Stimulated activated CD8-positive, alpha-beta memory T cell treated with anti-CD3 and anti-CD28 coated beads, Interleukin-7, amount 100 ng/mL, for 48 hours (primary cell): Measurements from ENCODE around the gene ENO2.
A peak's percentile ranks its signal among the peaks of the same experiment; 100 is the strongest.

Experiments used
- DNase-seq, 2 donors: peaks; one replicate each; pipeline ENCODE4 v3.0.0-alpha.2; 2020; ENCODE audit warnings: low read depth in 1 of 2; ENCODE audit errors: extremely low read depth in 1 of 2

ENO2 gene

GRCh38 chr12:6929466-6930452, 15.4 kb downstream of the ENO2 start:
- no peak for DNase-seq

- no peak for DNase-seq
Measured at GRCh38 chr12:6932766-6933165, 18.4 kb downstream of the ENO2 start.

GRCh38 chr12:6934110-6934509, 19.7 kb downstream of the ENO2 start:
- DNase-seq = no peak

GRCh38 chr12:6935371-6936193, 21.2 kb downstream of the ENO2 start:
- DNase-seq = no peak

- DNase-seq = no peak
Measured at GRCh38 chr12:6936194-6936635, 21.8 kb downstream of the ENO2 start.

GRCh38 chr12:6936636-6937480, 22.5 kb downstream of the ENO2 start:
- DNase-seq = no peak

- DNase-seq = peak; percentile 82 to 90
Measured at GRCh38 chr12:6937481-6938352, 23.3 kb downstream of the ENO2 start.

- no peak for DNase-seq
Measured at GRCh38 chr12:6938353-6939190, 24.2 kb downstream of the ENO2 start.

- no peak for DNase-seq
Measured at GRCh38 chr12:6939191-6939540, 24.8 kb downstream of the ENO2 start.

- no peak for DNase-seq
Measured at GRCh38 chr12:6941267-6941666, 26.9 kb downstream of the ENO2 start.

- DNase-seq = no peak
Measured at GRCh38 chr12:6941782-6942181, 27.4 kb downstream of the ENO2 start.

GRCh38 chr12:6942331-6942665, 27.9 kb downstream of the ENO2 start:
- DNase-seq = no peak

GRCh38 chr12:6943389-6943721, 29.0 kb downstream of the ENO2 start:
- no peak for DNase-seq

- DNase-seq = peak; percentile 69 to 74
Measured at GRCh38 chr12:6943722-6944380, 29.5 kb downstream of the ENO2 start, which contains the start of the genes C12orf57 and RNU7-1. TSS of gene C12orf57 (plus strand) at chr12:6944022. CDS start at chr12:6944122, 100 bp downstream. TSS of gene RNU7-1 (plus strand) at chr12:6943816.

GRCh38 chr12:6944381-6945186, 30.2 kb downstream of the ENO2 start:
- peak in 1 of 2 donors; percentile 86 for DNase-seq

GRCh38 chr12:6945613-6946012, 31.2 kb downstream of the ENO2 start:
- no peak for DNase-seq

GRCh38 chr12:6946033-6946919, 31.9 kb downstream of the ENO2 start:
- DNase-seq = no peak
